Measurements from ENCODE around the gene PRSS48. TPM values are rescaled to one million over a fixed set of nuclear protein-coding genes. Genes with fewer than 3 reads are reported as not detected.

Gene PRSS48
- total and polyA plus RNA-seq, 10 of the 15 experiments (the other 5 are each of a cell fraction or from before 2014, with no cell fraction given) = not detected

DNA sequence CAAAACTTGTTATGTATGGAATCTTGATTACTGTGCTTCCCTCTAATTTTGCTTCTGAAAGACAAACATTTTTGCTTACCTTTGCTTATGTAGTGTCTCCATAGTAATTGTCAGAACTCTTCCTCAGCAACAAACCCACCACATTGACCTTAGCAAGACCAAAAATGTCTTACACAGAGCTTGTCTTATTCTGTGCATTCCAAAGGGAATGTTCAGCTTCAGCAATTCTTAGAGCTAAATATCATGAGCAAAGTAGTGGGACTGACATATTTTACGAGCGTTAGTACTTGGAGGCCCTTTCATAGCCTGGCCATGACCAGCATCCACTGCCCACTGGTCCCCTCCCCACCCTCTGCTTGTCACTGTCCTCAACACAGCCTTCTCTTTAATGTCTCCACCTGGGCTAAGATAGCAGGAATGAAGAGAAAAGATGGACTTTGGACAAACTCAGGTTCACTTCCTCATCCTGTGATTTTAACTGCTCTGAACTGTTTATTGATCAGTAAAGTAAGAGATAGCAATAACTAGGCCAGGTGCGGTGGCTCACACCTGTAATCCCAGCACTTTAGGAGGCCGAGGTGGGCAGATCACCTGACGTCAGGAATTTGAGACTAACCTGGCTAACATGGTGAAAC, 63.9 kb downstream of the PRSS48 start:
- 41% methylated on average over 5 of the region's 5 CpGs for WGBS (ENCODE audit: insufficient coverage, insufficient replicate concordance, low lambda C conversion rate, missing lambda C conversion rate)
- ChIA-PET POLR2A (no interaction called here), RAD21 (ENCODE audit: unreplicated experiment) (no interaction called here), CTCF (no interaction called here), SMC1A (ENCODE audit: uncharacterized antibody, unreplicated experiment) (interaction anchor here (0.7 kb wide), 1 partner anchor 264 kb away, joined by 3 read pairs; no protein-coding TSS in a partner anchor)
- H3K4me3 ChIP-seq = no peak overlapping the region
- no peaks in the 10 kb centered on the region for H3K36me3 ChIP-seq (ENCODE audit: control insufficient read depth in 2 of 2, insufficient read depth in 2 of 2, low read length in 1 of 2)
- H3K27ac ChIP-seq (ENCODE audit: control insufficient read depth, insufficient read depth) = no peak overlapping the region
- TF ChIP-seq RFX5 (IDR thresholded peaks at IDR 0.05; ENCODE audit: low read depth, low read length) (no peak), SIN3A (IDR thresholded peaks at IDR 0.05; ENCODE audit: low read depth, low read length) (no peak), ZNF687 (IDR thresholded peaks at IDR 0.05) (no peak), TCF7 (IDR thresholded peaks at IDR 0.05; ENCODE audit: borderline replicate concordance) (no peak), ZBTB11 (CRISPR knock-in tag; IDR thresholded peaks at IDR 0.05) (no peak), EGR1 (IDR thresholded peaks at IDR 0.05; ENCODE audit: borderline replicate concordance in 1 of 2, low read depth in 2 of 2, low read length in 2 of 2) (no peak), SMAD5 (IDR thresholded peaks at IDR 0.05; ENCODE audit: low read depth) (no peak), CHD1 (IDR thresholded peaks at IDR 0.05; ENCODE audit: low read depth, low read length) (no peak), SUPT20H (IDR thresholded peaks at IDR 0.05; ENCODE audit: borderline replicate concordance, control insufficient read depth, low read depth, low read length) (no peak)
- H3K4me1 ChIP-seq (ENCODE audit: control insufficient read depth, insufficient read depth, low read length) = no peaks in the 10 kb centered on the region
- no peak for DNase-seq (ENCODE audit: low read depth, low spot score)
- no peak overlapping the region for H3K9ac ChIP-seq (ENCODE audit: control insufficient read depth, insufficient read depth, low read length)
- in situ Hi-C loops (cut with MboI) (no loop called here), intact Hi-C loops (cut with micrococcal nuclease; ENCODE audit: unreplicated experiment) (no loop called here)
- no peak overlapping the region for H2AFZ ChIP-seq (ENCODE audit: control insufficient read depth, low read depth, low read length)
- no peak for FAIRE-seq
- H3K4me2 ChIP-seq (ENCODE audit: control insufficient read depth, insufficient read depth) = no peak overlapping the region
- no peaks in the 10 kb centered on the region for H3K9me3 ChIP-seq (replicated peaks; ENCODE audit: control insufficient read depth, insufficient read depth, low read length)
- no peaks in the 10 kb centered on the region for H4K20me1 ChIP-seq (ENCODE audit: control insufficient read depth, insufficient read depth)
- H3K27me3 ChIP-seq (replicated peaks in 1 of 2; ENCODE audit: control insufficient read depth in 2 of 2, insufficient read depth in 2 of 2, low read length in 1 of 2) = no peaks in the 10 kb centered on the region; a peak in 2 of 4 replicates
- BruUV-seq (replicated peaks) = no TSS peak
- no peaks in the 10 kb centered on the region for H3K79me2 ChIP-seq (ENCODE audit: control insufficient read depth, insufficient read depth, low read length)
- no peak for ATAC-seq

All from GM12878 (cell line).